NK-92 (cell line): ENCODE results near the gene ECM1.

Experiments used
- DNase-seq: peaks from one replicate; lab custom pipeline; 2025; ENCODE audit not compliant: unreplicated experiment; lab: John Stamatoyannopoulos, UW

The ECM1 gene

DNA sequence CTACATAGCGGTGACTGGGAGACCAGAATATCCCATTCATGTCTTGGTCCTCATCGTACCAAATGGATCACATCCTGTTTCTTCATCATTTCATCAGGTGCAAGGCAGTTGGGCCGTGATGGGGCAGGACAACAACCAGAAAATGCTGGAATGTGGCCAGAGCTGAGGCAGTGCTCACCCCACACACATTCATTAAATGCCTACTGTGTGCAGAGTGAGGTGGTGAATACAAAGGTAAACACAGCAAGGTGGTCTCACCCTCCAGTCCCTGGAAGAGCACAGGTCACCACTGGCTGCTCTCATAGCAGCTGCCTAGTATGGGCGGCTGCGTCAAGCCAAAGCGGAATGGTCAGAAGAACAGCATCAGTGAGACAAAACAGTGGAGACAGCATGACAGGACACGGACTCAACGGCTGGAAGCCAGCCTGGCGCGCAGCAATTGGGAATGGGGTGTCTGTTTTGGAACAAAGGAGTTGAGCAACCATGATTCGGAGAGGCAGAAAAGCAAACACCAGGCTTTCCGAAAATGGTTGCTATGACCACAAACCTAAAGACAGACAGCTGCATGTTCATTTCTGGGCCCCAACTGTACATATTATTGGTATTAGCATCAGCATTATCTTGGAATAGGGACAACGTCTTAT, 35.7 kb downstream of the ECM1 start:
- no peak for DNase-seq

DNA sequence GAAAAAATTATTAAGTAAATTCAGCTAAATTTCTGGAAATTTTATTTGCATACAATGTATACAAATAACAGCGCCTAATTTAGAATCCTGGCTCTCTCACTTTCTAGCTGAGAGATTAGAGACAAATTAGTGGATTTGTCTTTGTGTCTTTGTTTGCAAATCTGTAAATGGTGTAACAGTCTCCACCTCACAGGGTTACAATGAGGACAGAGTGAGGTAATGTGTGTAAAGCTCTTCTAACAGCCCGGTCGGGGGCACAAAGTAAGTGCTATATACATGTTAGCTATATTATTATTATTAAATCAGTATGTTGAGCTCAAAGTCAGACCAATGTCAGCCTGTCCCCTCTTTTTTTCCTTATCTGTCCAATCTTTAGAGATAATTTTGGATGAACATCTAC, 36.3 kb downstream of the ECM1 start:
- DNase-seq = no peak

DNA sequence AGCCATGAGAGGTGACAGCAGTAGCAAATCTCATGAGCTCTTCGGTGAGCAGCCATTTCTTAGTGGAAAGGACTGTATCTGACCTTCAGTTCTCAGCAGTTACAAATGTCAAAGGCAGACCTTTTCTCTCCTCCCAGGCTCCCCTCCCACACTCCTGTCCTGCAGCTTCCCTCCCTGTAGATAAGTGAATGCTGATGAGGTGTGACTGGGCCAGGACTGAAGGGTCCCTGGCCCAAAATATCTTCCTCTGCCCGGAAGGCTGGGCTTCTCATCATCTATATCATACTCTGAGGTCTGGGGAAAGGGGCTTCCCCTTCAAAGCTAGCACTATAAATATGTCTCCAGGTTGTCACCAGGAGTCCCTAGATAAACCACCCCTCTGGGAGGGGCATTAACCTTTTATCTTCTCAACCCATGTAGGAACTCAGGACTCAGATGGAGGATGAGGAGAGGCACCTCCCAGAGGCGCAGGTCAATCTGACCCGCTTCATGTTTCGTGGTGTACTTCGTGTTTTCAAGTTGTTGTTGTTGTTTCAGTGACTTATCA, 37.6 kb downstream of the ECM1 start:
- DNase-seq = no peak

DNA sequence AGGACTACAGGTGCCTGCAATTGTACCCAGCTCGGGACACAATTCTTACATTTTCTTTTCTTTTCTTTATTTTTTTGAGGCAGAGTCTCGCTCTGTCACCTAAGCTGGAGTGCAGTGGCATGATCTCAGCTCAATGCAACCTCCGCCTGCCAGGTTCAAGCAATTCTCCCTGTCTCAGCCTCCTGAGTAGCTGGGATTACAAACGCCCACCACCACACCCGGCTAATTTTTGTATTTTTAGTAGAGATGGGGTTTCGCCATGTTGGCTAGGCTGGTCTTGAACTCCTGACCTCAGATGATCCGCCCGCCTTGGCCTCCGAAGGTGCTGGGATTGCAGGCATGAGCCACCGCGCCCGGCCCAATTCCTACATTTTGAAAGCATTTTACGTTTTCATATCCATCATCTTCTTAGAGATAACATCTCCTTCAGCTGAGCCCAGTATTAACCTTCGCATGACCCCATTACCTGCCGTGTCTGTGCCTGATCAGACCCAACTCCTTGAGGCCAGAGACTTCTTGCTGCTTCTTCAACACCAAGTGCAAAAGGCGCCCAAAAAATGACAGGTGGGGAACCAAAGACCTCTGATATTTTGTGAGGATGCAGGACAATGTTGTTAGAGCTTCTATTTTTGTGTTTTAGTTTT, 38.5 kb downstream of the ECM1 start:
- no peak for DNase-seq

DNA sequence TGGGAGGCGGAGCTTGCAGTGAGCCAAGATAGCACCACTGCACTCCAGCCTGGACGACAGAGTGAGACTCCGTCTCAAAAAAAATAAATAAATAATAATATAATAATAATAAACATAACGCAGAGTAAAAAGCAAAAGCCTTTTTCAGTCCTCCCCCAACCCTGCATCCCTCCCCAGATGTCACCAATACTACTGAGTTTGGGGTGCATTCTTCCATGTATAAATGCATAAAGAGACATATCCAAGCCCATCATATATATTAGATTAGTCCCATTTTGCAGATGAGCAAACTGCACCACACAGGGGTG, 40.4 kb downstream of the ECM1 start:
- no peak for DNase-seq

DNA sequence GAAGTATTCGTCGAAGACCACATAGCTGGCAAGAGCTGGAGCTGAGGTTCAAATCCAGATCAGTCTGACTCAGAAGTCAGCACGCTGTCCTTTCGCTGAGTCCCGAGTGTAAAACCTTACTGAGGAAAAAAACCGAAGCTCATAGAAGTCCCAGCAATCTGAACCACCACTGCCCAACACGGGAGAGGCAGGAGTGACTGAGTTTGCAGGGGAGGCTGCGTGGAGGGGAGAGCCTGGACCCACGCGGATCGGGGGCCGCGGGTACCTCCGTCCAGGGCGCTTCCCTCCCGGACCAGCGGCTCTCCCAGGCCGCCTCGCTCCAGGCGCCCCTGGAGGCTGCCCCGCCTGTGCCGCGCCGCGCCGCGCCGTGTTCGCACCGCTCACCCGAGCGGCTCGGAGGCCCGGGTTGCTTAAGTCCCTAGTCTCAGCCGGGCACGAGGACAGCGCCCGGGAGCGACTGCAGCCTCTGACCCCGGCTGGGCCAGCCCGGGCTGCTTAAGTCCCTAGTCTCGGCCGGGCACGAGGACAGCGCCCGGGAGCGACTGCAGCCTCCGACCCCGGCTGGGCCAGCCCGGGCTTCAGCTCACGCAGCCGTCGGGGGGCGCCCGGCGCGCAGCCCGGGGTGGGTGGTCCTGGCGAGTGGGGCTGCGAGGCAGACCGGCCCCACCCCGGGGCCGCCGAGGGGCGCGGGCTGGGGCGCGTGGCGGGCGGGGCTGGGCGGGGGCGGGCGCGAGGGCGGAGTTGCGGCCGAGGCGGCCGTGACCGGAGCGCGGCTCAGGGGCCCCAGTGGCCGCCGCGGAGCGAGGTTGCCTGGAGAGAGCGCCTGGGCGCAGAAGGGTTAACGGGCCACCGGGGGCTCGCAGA, 41.0 kb downstream of the ECM1 start, which contains the start of gene ADAMTSL4:
TSS of gene ADAMTSL4 (plus strand) at position 777 of the 864 bp plus-strand sequence. CDS start 2,881 bp downstream, outside the sequence.
- DNase-seq = no peak

DNA sequence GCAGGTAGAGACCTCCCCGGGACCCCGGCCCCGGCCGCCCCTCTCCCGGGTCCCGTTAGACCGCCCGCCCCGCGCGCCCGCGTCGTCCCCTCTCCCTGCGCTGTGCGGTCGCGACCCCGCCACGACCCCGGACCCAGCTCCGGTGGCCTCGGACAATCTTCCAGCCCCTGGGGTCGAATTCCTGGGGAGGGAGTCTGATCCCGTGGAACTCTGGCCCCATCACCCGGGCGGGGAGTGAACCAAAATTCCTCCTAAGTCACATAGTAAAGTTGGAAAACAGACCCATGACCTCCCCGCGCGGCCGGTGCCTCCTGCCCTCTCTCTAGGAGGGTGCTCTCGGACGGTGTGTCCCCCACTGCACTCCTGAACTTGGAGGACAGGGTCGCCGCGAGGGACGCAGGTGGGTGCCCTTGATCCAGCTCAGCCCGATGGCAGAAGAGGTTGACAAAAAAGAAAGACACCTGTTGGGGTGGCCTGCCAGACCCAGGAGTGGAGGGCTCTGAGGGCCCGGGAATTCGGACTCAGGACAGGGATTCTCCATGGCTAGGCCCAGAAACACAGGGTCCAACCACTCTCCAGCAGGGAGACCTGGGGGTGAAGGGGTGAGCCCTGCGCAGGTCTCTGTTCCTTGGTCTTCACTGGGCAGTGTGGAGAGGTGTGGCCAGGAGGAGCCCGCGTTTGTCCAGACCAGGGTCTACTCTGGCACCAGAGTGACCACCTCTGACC, 41.8 kb downstream of the ECM1 start:
- no peak for DNase-seq

DNA sequence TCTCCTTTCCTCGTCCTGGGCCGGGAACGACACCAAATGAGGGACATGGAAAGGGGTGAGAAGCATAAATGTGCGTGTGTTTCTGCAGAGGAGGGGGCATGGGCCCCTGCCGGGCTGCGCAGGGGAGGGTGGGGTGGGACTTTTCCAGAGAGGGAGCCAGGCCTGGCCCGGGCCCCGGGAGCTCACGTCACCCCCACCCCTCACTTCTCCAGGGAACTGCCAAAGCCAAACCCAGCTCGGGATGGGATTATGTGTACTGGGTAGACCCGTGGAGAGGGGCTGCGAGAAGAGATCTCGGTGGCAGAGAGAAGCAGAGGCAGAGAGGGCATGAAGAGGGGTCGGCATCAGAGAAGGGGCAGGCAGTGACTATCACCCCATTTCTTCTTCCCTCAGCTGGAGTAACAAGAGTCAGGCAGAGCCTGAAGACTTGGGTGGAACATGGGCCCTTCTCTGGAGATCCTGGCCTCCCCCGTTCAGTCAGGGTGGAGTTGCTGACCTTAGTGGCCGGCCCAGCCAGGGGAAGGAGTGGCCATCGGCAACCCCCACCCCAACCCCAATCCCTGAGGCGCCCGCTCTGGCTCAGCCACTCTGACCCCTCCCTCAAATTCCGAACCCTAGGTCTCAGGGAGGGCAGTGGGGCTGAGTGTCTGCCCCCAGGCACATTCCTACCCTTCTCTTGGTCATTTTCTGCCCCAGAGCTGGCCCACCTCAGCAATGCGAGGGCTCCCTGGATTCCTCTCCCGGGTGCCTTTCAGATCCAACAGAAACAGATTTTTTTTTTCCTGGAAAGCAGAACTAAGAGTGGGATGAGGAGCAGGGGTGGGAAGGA, 42.5 kb downstream of the ECM1 start:
- DNase-seq = no peak

DNA sequence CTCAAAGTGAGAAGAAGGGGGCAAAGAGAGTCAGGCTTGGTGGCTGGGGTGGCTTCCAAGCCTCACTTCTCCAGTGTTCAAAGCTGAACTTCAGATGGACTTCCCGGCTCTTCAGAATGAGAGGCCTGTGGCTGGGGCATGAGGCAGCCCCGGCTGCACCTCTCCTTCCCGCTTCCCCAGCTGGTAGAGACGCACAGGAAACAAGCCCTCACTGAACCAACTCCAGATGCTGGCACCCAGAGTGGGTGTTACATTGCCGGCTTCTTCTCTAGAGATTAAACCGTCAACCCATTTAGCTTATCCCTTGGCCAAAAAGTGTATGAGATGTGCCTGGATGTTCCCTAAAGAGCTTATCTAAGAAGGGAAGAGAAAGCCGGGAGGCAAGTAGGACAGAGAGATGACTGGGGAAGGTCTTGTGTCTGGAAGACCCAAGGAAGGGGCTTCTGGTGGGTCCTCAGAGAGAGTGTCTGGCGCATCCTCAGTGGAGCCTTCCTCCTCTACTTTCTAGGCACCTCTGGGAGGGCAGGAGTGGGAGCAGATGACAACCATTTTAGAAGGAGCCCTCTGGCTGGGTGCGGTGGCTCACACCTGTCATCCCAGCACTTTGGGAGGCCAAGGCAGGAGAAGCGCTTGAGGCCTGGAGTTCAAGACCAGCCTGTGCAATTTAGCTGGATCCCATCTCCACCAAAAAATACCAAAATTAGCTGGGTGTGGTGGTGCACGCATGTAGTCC, 43.3 kb downstream of the ECM1 start:
- DNase-seq = no peak

DNA sequence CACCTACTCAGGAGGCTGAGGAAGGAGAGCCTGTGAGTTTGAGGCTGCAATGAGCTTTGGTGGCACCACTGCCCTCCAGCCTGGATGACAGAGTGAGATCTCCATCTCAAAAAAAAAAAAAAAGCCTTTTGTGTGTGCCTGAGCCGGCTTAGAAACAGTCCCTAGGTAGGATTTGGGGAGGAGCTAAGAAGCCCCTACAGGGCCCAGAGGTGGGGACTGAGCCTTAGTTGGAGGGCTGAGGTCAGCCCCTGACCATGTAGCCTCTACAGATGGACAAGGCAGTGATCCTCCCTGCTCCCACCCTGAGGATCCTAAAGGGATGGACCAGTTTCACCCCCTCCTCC, 43.8 kb downstream of the ECM1 start:
- no peak for DNase-seq

DNA sequence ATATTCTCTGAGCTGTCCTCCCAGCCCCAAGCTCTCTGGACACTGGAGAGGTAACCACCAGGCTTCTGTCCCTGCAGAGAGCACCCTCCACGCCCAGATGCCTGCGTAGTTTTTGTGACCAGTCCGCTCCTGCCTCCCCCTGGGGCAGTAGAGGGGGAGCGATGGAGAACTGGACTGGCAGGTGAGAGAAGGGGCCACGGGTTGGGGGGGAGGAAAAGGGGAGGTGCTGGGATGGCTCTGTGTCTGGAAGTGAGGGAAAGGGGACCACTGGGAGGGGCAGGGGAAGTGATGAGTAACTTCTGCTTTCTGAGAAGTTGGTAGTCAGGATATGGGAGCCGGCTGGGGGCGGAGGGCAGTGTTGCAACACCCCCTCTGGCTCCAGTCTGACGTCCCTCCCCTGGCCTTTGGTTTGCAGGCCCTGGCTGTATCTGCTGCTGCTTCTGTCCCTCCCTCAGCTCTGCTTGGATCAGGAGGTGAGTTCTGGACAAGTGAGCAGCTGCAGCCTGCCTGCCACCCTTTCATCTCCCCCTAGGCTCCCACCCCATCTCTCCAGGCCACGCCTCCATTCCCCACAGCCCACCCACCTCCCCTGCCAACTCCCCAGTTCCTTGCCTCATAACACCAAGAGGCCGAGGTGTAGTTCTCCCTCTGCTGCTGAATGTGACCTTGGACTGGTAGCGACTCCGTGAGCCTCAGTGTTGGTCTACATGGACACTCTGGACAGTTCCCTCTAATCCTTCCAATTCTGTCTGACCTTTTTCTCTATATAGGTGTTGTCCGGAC, 44.4 kb downstream of the ECM1 start:
- DNase-seq = no peak

DNA sequence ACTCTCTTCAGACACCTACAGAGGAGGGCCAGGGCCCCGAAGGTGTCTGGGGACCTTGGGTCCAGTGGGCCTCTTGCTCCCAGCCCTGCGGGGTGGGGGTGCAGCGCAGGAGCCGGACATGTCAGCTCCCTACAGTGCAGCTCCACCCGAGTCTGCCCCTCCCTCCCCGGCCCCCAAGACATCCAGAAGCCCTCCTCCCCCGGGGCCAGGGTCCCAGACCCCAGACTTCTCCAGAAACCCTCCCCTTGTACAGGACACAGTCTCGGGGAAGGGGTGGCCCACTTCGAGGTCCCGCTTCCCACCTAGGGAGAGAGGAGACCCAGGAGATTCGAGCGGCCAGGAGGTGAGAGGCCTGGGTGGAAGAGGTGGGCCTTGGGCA, 45.0 kb downstream of the ECM1 start:
- DNase-seq = no peak

DNA sequence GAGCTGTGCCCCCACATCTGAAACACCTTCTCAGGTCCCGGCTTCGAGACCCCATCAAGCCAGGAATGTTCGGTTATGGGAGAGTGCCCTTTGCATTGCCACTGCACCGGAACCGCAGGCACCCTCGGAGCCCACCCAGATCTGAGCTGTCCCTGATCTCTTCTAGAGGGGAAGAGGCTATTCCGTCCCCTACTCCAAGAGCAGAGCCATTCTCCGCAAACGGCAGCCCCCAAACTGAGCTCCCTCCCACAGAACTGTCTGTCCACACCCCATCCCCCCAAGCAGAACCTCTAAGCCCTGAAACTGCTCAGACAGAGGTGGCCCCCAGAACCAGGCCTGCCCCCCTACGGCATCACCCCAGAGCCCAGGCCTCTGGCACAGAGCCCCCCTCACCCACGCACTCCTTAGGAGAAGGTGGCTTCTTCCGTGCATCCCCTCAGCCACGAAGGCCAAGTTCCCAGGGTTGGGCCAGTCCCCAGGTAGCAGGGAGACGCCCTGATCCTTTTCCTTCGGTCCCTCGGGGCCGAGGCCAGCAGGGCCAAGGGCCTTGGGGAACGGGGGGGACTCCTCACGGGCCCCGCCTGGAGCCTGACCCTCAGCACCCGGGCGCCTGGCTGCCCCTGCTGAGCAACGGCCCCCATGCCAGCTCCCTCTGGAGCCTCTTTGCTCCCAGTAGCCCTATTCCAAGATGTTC, 45.6 kb downstream of the ECM1 start:
- DNase-seq = no peak

DNA sequence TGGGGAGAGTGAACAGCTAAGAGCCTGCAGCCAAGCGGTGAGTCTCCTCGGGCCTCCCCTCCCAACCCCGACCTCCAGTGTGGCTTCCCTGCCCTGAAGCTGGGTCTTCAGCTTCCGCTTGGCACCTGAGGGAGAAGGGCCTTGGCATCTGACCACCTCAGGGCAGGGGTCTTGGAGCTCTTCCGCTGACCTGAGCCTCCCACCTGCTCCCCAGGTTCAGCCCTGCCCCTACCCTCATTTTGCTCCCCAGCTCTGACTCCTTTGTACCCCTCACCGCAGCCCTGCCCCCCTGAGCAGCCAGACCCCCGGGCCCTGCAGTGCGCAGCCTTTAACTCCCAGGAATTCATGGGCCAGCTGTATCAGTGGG, 46.2 kb downstream of the ECM1 start:
- no peak for DNase-seq

DNA sequence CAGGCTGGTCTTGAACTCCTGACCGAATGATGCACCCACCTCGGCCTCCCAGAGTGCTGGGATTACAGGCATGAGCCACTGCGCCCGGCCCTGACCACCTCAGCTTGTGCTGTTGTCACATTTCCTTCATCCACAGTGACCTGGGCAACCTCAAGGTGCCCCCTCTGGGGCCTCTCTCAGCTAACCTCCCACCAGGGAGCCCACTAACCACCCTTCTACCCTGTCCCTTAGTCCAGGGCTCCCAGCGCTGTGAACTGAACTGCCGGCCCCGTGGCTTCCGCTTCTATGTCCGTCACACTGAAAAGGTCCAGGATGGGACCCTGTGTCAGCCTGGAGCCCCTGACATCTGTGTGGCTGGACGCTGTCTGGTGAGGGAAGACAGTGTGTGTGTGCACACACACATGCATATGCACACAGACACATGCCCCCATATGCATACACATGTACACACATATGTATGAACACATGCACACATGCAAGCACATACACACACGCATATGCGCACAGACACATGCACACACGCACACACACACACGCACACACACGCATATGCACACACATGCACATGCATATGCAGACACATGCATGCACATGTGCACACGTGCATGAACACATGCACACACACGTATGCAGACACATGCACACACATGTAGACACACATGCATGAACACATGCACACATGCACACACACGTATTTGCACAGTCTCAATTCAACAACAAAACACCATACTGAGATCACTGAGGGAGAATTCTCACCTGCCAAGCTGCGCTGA, 47.5 kb downstream of the ECM1 start:
- DNase-seq = no peak

DNA sequence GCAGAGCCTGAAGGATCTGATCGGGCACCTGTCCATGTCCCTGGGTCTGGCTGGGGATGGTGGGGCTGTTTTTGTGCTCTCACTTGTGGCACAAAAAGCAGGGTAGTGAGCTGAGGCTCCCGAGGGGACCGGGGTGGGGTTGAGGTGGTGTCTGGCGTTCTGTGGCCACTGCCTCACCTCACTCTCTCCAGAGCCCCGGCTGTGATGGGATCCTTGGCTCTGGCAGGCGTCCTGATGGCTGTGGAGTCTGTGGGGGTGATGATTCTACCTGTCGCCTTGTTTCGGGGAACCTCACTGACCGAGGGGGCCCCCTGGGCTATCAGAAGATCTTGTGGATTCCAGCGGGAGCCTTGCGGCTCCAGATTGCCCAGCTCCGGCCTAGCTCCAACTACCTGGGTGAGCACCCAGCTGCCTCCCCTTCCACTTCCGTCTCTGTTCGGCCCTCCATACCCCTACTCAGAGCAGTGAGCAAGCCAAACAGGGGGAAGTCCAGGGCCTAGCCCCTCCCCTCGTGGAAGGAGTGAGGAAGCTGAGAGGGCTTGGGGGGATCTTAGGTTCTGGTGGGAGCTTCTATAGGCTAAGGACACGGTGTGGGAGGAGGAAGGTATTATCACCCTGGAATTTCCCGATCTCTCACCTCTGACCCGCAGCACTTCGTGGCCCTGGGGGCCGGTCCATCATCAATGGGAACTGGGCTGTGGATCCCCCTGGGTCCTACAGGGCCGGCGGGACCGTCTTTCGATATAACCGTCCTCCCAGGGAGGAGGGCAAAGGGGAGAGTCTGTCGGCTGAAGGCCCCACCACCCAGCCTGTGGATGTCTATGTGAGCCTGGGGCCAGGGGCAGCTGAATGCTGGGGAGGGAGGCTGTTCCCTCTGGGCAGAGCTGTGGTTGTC, 48.3 kb downstream of the ECM1 start:
- no peak for DNase-seq

DNA sequence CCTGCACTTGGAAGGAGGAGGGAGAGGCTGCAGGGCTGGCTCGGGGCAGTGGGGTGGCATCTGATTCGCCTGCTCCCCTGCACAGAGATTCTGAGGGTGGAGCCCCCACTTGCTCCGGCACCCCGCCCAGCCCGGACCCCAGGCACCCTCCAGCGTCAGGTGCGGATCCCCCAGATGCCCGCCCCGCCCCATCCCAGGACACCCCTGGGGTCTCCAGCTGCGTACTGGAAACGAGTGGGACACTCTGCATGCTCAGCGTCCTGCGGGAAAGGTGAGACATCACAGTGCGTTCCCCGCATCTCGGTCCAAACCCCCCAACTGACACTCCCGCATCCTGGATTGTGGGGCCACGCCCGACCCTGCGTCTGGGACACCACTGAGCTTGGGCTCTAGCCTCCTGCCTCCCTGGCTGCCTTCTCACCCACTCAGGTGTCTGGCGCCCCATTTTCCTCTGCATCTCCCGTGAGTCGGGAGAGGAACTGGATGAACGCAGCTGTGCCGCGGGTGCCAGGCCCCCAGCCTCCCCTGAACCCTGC, 49.2 kb downstream of the ECM1 start:
- no peak for DNase-seq
